Naive thymus-derived CD4-positive, alpha-beta T cell (primary cell): Measurements from ENCODE around the gene OGDH. TPM values are rescaled to one million over a fixed set of nuclear protein-coding genes. Genes with fewer than 3 reads are reported as not detected.

Source experiments
- ATAC-seq: fragments of 150-1000 bp; cut with Tn5 transposase; 2 replicates; pipeline ENCODE4 v1.10.0; 2021; ENCODE audit warnings: mild to moderate bottlenecking, moderate library complexity
- CTCF ChIA-PET: fragments of 350-600 bp; sonication (Branson Sonifier 250); formaldehyde crosslinking; loops from one replicate; lab custom pipeline; 2021; ENCODE audit warnings: antibody characterized with exemption; lab: Charles Lee
- POLR2A ChIA-PET: fragments of 350-600 bp; sonication (Branson Sonifier 250); formaldehyde crosslinking; loops from one replicate; lab custom pipeline; 2021; ENCODE audit warnings: antibody characterized with exemption, inconsistent platforms; lab: Charles Lee
- DNase-seq, 9 donors: peaks; one replicate each; pipeline versions ENCODE4 v3.0.0 to v3.0.0-alpha.2; 2020 to 2022; ENCODE audit warnings: mixed read lengths in 1 of 9
- H3K27ac ChIP-seq: one replicate; pipeline ENCODE4 v1.7.0; 2013; ENCODE audit warnings: mild to moderate bottlenecking, low read depth, low read length, moderate library complexity
- H3K27me3 ChIP-seq, 2 donors: one replicate each; pipeline ENCODE4 v1.7.0; 2013; ENCODE audit warnings: low read length in 2 of 2, mild to moderate bottlenecking in 2 of 2, moderate library complexity in 2 of 2; ENCODE audit not compliant: control insufficient read depth in 2 of 2, insufficient read depth in 2 of 2
- H3K36me3 ChIP-seq, 3 experiments: 1 replicate in 2 of 3; 2 replicates in 1 of 3; pipeline ENCODE4 v1.7.0; 2013; ENCODE audit warnings: low read length in 3 of 3, mild to moderate bottlenecking in 3 of 3, moderate library complexity in 1 of 3; ENCODE audit not compliant: insufficient read depth in 3 of 3, control insufficient read depth in 2 of 3
- H3K4me1 ChIP-seq, 2 donors: one replicate each; pipeline ENCODE4 v1.7.0; 2013; ENCODE audit warnings: low read length in 2 of 2, mild to moderate bottlenecking in 2 of 2, moderate library complexity in 1 of 2; ENCODE audit not compliant: control insufficient read depth in 2 of 2, insufficient read depth in 2 of 2
- H3K4me3 ChIP-seq: 2 replicates; pipeline ENCODE4 v1.7.0; 2013; ENCODE audit warnings: mild to moderate bottlenecking, low read length
- H3K9me3 ChIP-seq, 3 experiments: 1 replicate in 2 of 3; 2 replicates in 1 of 3; pipeline ENCODE4 v1.7.0; 2013; ENCODE audit warnings: low read length in 3 of 3; ENCODE audit not compliant: control insufficient read depth in 2 of 3
- H3K27ac Mint-ChIP-seq, 9 donors: one replicate each; pipeline ENCODE4 v1.8.0; 2020 to 2022; ENCODE audit warnings: mixed read lengths in 9 of 9, mild to moderate bottlenecking in 8 of 9, moderate library complexity in 5 of 9, inconsistent platforms in 2 of 9
- H3K27me3 Mint-ChIP-seq, 5 donors: one replicate each; pipeline ENCODE4 v1.8.0; 2021 to 2022; ENCODE audit warnings: mixed read lengths in 5 of 5, mild to moderate bottlenecking in 1 of 5
- H3K36me3 Mint-ChIP-seq, 5 donors: one replicate each; pipeline ENCODE4 v1.8.0; 2020 to 2022; ENCODE audit warnings: mixed read lengths in 5 of 5, mild to moderate bottlenecking in 3 of 5, inconsistent platforms in 1 of 5
- H3K4me1 Mint-ChIP-seq, 7 donors: one replicate each; pipeline ENCODE4 v1.8.0; 2020 to 2022; ENCODE audit warnings: mixed read lengths in 7 of 7, mild to moderate bottlenecking in 3 of 7, inconsistent platforms in 1 of 7
- H3K4me3 Mint-ChIP-seq, 10 donors: one replicate each; pipeline ENCODE4 v1.8.0; 2020 to 2022; ENCODE audit warnings: mild to moderate bottlenecking in 10 of 10, mixed read lengths in 10 of 10, moderate library complexity in 6 of 10, inconsistent platforms in 2 of 10
- H3K9me3 Mint-ChIP-seq, 11 donors: one replicate each; pipeline ENCODE4 v1.8.0; 2020 to 2022; ENCODE audit warnings: mixed read lengths in 11 of 11, mild to moderate bottlenecking in 4 of 11, inconsistent platforms in 1 of 11, moderate library complexity in 1 of 11
- intact Hi-C, 2 donors: fragments of 100-400 bp; cut with micrococcal nuclease; formaldehyde crosslinking; loops; one replicate each; pipeline ENCODE4 v1.15.1; 2023
- polyA plus RNA-seq, 2 donors: library from polyadenylated mRNA; unstranded; fragments of 300-500 nt; fragmentation: Illumina TruSeq; gene quantifications; one replicate each; pipeline ENCODE4 v1.2.3, GENCODE V29; 2021
- total RNA-seq, 6 experiments: library from RNA in 5 of 6; stranded (reverse) in 5 of 6; gene quantifications; 1 replicate in 5 of 6; 2 replicates in 1 of 6; pipeline ENCODE4 v1.2.3 and lab custom pipeline; 2021 to 2026

Gene OGDH
- total and polyA plus RNA-seq, 7 experiments from 2014 or later = 20.3 to 122 (median 64.2) TPM

GRCh38 chr7:44738876-44739665 is 132.6 kb downstream of the OGDH start:
- Histone ChIP-seq H3K27ac (no peak overlapping the region), H3K4me3 (no peak overlapping the region), H3K36me3 (no peaks in the 10 kb centered on the region), H3K9me3 (no peaks in the 10 kb centered on the region), H3K27me3 (no peaks in the 10 kb centered on the region), H3K4me1 (peaks cover 0 to 3% of the 10 kb centered on the region in 2 donors)
- Mint-ChIP-seq H3K36me3 (peaks cover 0 to 1% (median 0%) of the 10 kb centered on the region in 5 donors), H3K27me3 (no peaks in the 10 kb centered on the region), H3K4me3 (no peak overlapping the region), H3K27ac (no peak overlapping the region), H3K4me1 (peaks cover 0 to 23% (median 17%) of the 10 kb centered on the region in 7 donors), H3K9me3 (peaks cover 0 to 2% (median 0%) of the 10 kb centered on the region in 11 donors)
- ChIA-PET POLR2A (no interaction called here), CTCF (no interaction called here)
- intact Hi-C loops = no loop called here
- ATAC-seq (no peak), DNase-seq (no peak)

- peaks cover 0 to 2% (median 0%) of the 10 kb centered on the region in 11 donors for H3K9me3 Mint-ChIP-seq
- ChIA-PET CTCF (no interaction called here), POLR2A (no interaction called here)
- no peak for DNase-seq
- H3K36me3 Mint-ChIP-seq = no peaks in the 10 kb centered on the region
- H3K27me3 Mint-ChIP-seq = no peaks in the 10 kb centered on the region
- Histone ChIP-seq H3K27ac (no peak overlapping the region), H3K36me3 (no peaks in the 10 kb centered on the region), H3K4me3 (no peak overlapping the region), H3K9me3 (no peaks in the 10 kb centered on the region), H3K27me3 (no peaks in the 10 kb centered on the region), H3K4me1 (peaks cover 0 to 2% of the 10 kb centered on the region in 2 donors)
- no peak overlapping the region for H3K4me3 Mint-ChIP-seq
- H3K27ac Mint-ChIP-seq = no peak overlapping the region
- ATAC-seq = no peak
- peaks cover 0 to 22% (median 18%) of the 10 kb centered on the region in 7 donors for H3K4me1 Mint-ChIP-seq
- intact Hi-C loops = no loop called here
Measured at GRCh38 chr7:44740055-44740454, 133.6 kb downstream of the OGDH start.

- Histone ChIP-seq H3K27ac (no peak overlapping the region), H3K4me3 (no peak overlapping the region), H3K9me3 (no peaks in the 10 kb centered on the region), H3K36me3 (no peaks in the 10 kb centered on the region), H3K27me3 (no peaks in the 10 kb centered on the region), H3K4me1 (no peaks in the 10 kb centered on the region)
- ATAC-seq (no peak), DNase-seq (no peak)
- no peaks in the 10 kb centered on the region for H3K36me3 Mint-ChIP-seq
- intact Hi-C loops = no loop called here
- ChIA-PET POLR2A (interaction anchor here (0.6 to 1.1 kb wide), 2 partner anchors 55 to 132 kb away, joined by 3 to 4 read pairs; no protein-coding TSS in a partner anchor), CTCF (interaction anchor here (1.2 kb wide), 1 partner anchor 43 kb away, joined by 3 read pairs; no protein-coding TSS in a partner anchor)
- peak overlapping the region in 1 of 9 donors; percentile 65 for H3K27ac Mint-ChIP-seq
- peaks cover 0 to 3% (median 0%) of the 10 kb centered on the region in 11 donors for H3K9me3 Mint-ChIP-seq
- peak overlapping the region in 1 of 10 donors; percentile 42 for H3K4me3 Mint-ChIP-seq
- H3K4me1 Mint-ChIP-seq = peaks cover 7 to 33% (median 19%) of the 10 kb centered on the region in 7 donors
- H3K27me3 Mint-ChIP-seq = no peaks in the 10 kb centered on the region
Measured at GRCh38 chr7:44743750-44744149, 137.3 kb downstream of the OGDH start.

GRCh38 chr7:44748045-44748947 is 141.9 kb downstream of the OGDH start, which contains the start of gene ZMIZ2:
ZMIZ2 (plus strand) TSS chr7:44748847; CDS start chr7:44756250, 7,403 bp downstream.
- peak within 1 kb of the TSS; percentile 81 to 98 (median 92) for H3K27ac Mint-ChIP-seq
- DNase-seq (peak; percentile 87 to 99 (median 93)), ATAC-seq (peak; percentile 94)
- intact Hi-C loops = loop anchor here in 1 of 2 donors (1.0 to 2.0 kb wide), 11 partner anchors 48 to 822 kb away; partner anchors contain the start of genes H2AZ2, NUDCD3, OGDH and POLM
- Histone ChIP-seq H3K4me3 (peak within 1 kb of the TSS; percentile 64), H3K4me1 (peaks cover 21 to 22% of the 10 kb centered on the region in 2 donors), H3K27me3 (no peaks in the 10 kb centered on the region), H3K36me3 (no peaks in the 10 kb centered on the region), H3K27ac (peak within 1 kb of the TSS; percentile 98), H3K9me3 (no peaks in the 10 kb centered on the region)
- ChIA-PET POLR2A (interaction anchor here (0.7 to 2.7 kb wide), 9 partner anchors 21 to 365 kb away, joined by 3 to 13 read pairs (median 7); partner anchors contain the start of genes OGDH, PPIA, PURB and TMED4), CTCF (no interaction called here)
- peaks cover 0 to 1% (median 0%) of the 10 kb centered on the region in 11 donors for H3K9me3 Mint-ChIP-seq
- H3K36me3 Mint-ChIP-seq = peaks cover 0 to 14% (median 0%) of the 10 kb centered on the region in 5 donors
- no peaks in the 10 kb centered on the region for H3K27me3 Mint-ChIP-seq
- peaks cover 22 to 63% (median 45%) of the 10 kb centered on the region in 7 donors for H3K4me1 Mint-ChIP-seq
- peak within 1 kb of the TSS; percentile 77 to 92 (median 88) for H3K4me3 Mint-ChIP-seq

GRCh38 chr7:44748948-44749731 is 142.7 kb downstream of the OGDH start:
- POLR2A ChIA-PET = interaction anchor here (1.0 to 2.7 kb wide), 12 partner anchors 13 to 177 kb away, joined by 3 to 22 read pairs (median 6); partner anchors contain the start of genes OGDH, PPIA, PURB and TMED4
- Histone ChIP-seq H3K4me3 (peak overlapping the region; percentile 64), H3K27me3 (no peaks in the 10 kb centered on the region), H3K4me1 (peaks cover 21 to 25% of the 10 kb centered on the region in 2 donors), H3K27ac (peak overlapping the region; percentile 98), H3K9me3 (no peaks in the 10 kb centered on the region), H3K36me3 (no peaks in the 10 kb centered on the region)
- peaks cover 0 to 14% (median 0%) of the 10 kb centered on the region in 5 donors for H3K36me3 Mint-ChIP-seq
- H3K27me3 Mint-ChIP-seq = no peaks in the 10 kb centered on the region
- peak overlapping the region; percentile 77 to 92 (median 86) for H3K4me3 Mint-ChIP-seq
- no peak for ATAC-seq
- intact Hi-C loops = loop anchor here in 1 of 2 donors (1.0 to 2.0 kb wide), 11 partner anchors 47 to 823 kb away; partner anchors contain the start of genes H2AZ2, NUDCD3, OGDH and POLM
- H3K4me1 Mint-ChIP-seq = peaks cover 26 to 62% (median 44%) of the 10 kb centered on the region in 7 donors
- CTCF ChIA-PET = no interaction called here
- H3K9me3 Mint-ChIP-seq = peaks cover 0 to 1% (median 0%) of the 10 kb centered on the region in 11 donors
- H3K27ac Mint-ChIP-seq = peak overlapping the region; percentile 38 to 93 (median 83)
- DNase-seq = no peak
